Measurements from ENCODE around the gene CHRNE.
"Not testable (repeated sequence)": the region's sequence is repeated elsewhere in the genome, so short reads cannot be mapped to it uniquely, and the experiment has no call there.

Gene CHRNE

GRCh38 chr17:4862720-4863119, 40.2 kb downstream of the CHRNE start:
- H3K4me1 ChIP-seq (ENCODE audit: control insufficient read depth, insufficient read depth, low read length), result peaks cover 10% of the 10 kb centered on the region
- no peak overlapping the region for H3K27ac ChIP-seq (ENCODE audit: low read length)
- no CpG with 5 or more reads among the region's 4 CpGs for WGBS (ENCODE audit: insufficient coverage, insufficient read length)
- H3K27me3 ChIP-seq (ENCODE audit: control insufficient read depth, insufficient read depth, low read length), result no peaks in the 10 kb centered on the region
- H3K36me3 ChIP-seq (ENCODE audit: control insufficient read depth, insufficient read depth, low read length), result no peaks in the 10 kb centered on the region
- H3K9me3 ChIP-seq (ENCODE audit: control insufficient read depth, insufficient read depth, low read length), result no peaks in the 10 kb centered on the region
- DNase-seq (ENCODE audit: low read depth, low spot score), result no peak
- H3K4me3 ChIP-seq (ENCODE audit: low read length), result no peak overlapping the region

GRCh38 chr17:4861052-4861451, 41.8 kb downstream of the CHRNE start:
- H3K9me3 ChIP-seq (ENCODE audit: control insufficient read depth, insufficient read depth, low read length), result no peaks in the 10 kb centered on the region
- no peak overlapping the region for H3K4me3 ChIP-seq (ENCODE audit: low read length)
- H3K27me3 ChIP-seq (ENCODE audit: control insufficient read depth, insufficient read depth, low read length), result no peaks in the 10 kb centered on the region
- no peak overlapping the region for H3K27ac ChIP-seq (ENCODE audit: low read length)
- WGBS (ENCODE audit: insufficient coverage, insufficient read length), result no CpG with 5 or more reads among the region's 16 CpGs
- DNase-seq (ENCODE audit: low read depth, low spot score), result no peak
- H3K4me1 ChIP-seq (ENCODE audit: control insufficient read depth, insufficient read depth, low read length), result peaks cover 12% of the 10 kb centered on the region
- no peaks in the 10 kb centered on the region for H3K36me3 ChIP-seq (ENCODE audit: control insufficient read depth, insufficient read depth, low read length)

GRCh38 chr17:4860651-4861050, 42.2 kb downstream of the CHRNE start:
- no peaks in the 10 kb centered on the region for H3K9me3 ChIP-seq (ENCODE audit: control insufficient read depth, insufficient read depth, low read length)
- peaks cover 12% of the 10 kb centered on the region for H3K4me1 ChIP-seq (ENCODE audit: control insufficient read depth, insufficient read depth, low read length)
- H3K36me3 ChIP-seq (ENCODE audit: control insufficient read depth, insufficient read depth, low read length), result no peaks in the 10 kb centered on the region
- no CpG with 5 or more reads among the region's 9 CpGs for whole genome bisulfite sequencing (ENCODE audit: insufficient coverage, insufficient read length)
- DNase-seq (ENCODE audit: low read depth, low spot score), result no peak
- H3K27me3 ChIP-seq (ENCODE audit: control insufficient read depth, insufficient read depth, low read length), result no peaks in the 10 kb centered on the region
- no peak overlapping the region for H3K4me3 ChIP-seq (ENCODE audit: low read length)
- no peak overlapping the region for H3K27ac ChIP-seq (ENCODE audit: low read length)

- Histone ChIP-seq H3K9me3 (ENCODE audit: control insufficient read depth, insufficient read depth, low read length) (no peaks in the 10 kb centered on the region), H3K36me3 (ENCODE audit: control insufficient read depth, insufficient read depth, low read length) (no peaks in the 10 kb centered on the region), H3K4me1 (ENCODE audit: control insufficient read depth, insufficient read depth, low read length) (peaks cover 12% of the 10 kb centered on the region), H3K4me3 (ENCODE audit: low read length) (no peak overlapping the region), H3K27ac (ENCODE audit: low read length) (no peak overlapping the region), H3K27me3 (ENCODE audit: control insufficient read depth, insufficient read depth, low read length) (no peaks in the 10 kb centered on the region)
- WGBS (ENCODE audit: insufficient coverage, insufficient read length), result no CpG with 5 or more reads among the region's 32 CpGs
- DNase-seq (ENCODE audit: low read depth, low spot score), result no peak
Measured at GRCh38 chr17:4859816-4860625, 42.9 kb downstream of the CHRNE start.

- no CpG with 5 or more reads among the region's 5 CpGs for WGBS (ENCODE audit: insufficient coverage, insufficient read length)
- Histone ChIP-seq H3K9me3 (ENCODE audit: control insufficient read depth, insufficient read depth, low read length) (no peaks in the 10 kb centered on the region), H3K27ac (ENCODE audit: low read length) (no peak overlapping the region), H3K4me3 (ENCODE audit: low read length) (no peak overlapping the region), H3K36me3 (ENCODE audit: control insufficient read depth, insufficient read depth, low read length) (no peaks in the 10 kb centered on the region), H3K27me3 (ENCODE audit: control insufficient read depth, insufficient read depth, low read length) (no peaks in the 10 kb centered on the region), H3K4me1 (ENCODE audit: control insufficient read depth, insufficient read depth, low read length) (peaks cover 12% of the 10 kb centered on the region)
- no peak for DNase-seq (ENCODE audit: low read depth, low spot score)
Measured at GRCh38 chr17:4858882-4859260, 44.0 kb downstream of the CHRNE start.

GRCh38 chr17:4858068-4858881, 44.6 kb downstream of the CHRNE start:
- Histone ChIP-seq H3K27ac (ENCODE audit: low read length) (no peak overlapping the region), H3K4me1 (ENCODE audit: control insufficient read depth, insufficient read depth, low read length) (peaks cover 15% of the 10 kb centered on the region), H3K36me3 (ENCODE audit: control insufficient read depth, insufficient read depth, low read length) (no peaks in the 10 kb centered on the region), H3K4me3 (ENCODE audit: low read length) (no peak overlapping the region), H3K27me3 (ENCODE audit: control insufficient read depth, insufficient read depth, low read length) (no peaks in the 10 kb centered on the region), H3K9me3 (ENCODE audit: control insufficient read depth, insufficient read depth, low read length) (no peaks in the 10 kb centered on the region)
- no CpG with 5 or more reads among the region's 7 CpGs for WGBS (ENCODE audit: insufficient coverage, insufficient read length)
- DNase-seq (ENCODE audit: low read depth, low spot score), result no peak

- H3K36me3 ChIP-seq (ENCODE audit: control insufficient read depth, insufficient read depth, low read length); DNase-seq (ENCODE audit: low read depth, low spot score); H3K27me3 ChIP-seq (ENCODE audit: control insufficient read depth, insufficient read depth, low read length); H3K27ac ChIP-seq (ENCODE audit: low read length); H3K4me3 ChIP-seq (ENCODE audit: low read length); H3K9me3 ChIP-seq (ENCODE audit: control insufficient read depth, insufficient read depth, low read length): not testable (repeated sequence)
- no CpG with 5 or more reads among the region's 7 CpGs for WGBS (ENCODE audit: insufficient coverage, insufficient read length)
- peaks cover 15% of the 10 kb centered on the region for H3K4me1 ChIP-seq (ENCODE audit: control insufficient read depth, insufficient read depth, low read length)
Measured at GRCh38 chr17:4857347-4857746, 45.6 kb downstream of the CHRNE start.

GRCh38 chr17:4856937-4857314, 46.0 kb downstream of the CHRNE start:
- no peak overlapping the region for H3K4me3 ChIP-seq (ENCODE audit: low read length)
- no CpG with 5 or more reads among the region's 7 CpGs for WGBS (ENCODE audit: insufficient coverage, insufficient read length)
- no peak overlapping the region for H3K27ac ChIP-seq (ENCODE audit: low read length)
- no peaks in the 10 kb centered on the region for H3K9me3 ChIP-seq (ENCODE audit: control insufficient read depth, insufficient read depth, low read length)
- peaks cover 15% of the 10 kb centered on the region for H3K4me1 ChIP-seq (ENCODE audit: control insufficient read depth, insufficient read depth, low read length)
- H3K27me3 ChIP-seq (ENCODE audit: control insufficient read depth, insufficient read depth, low read length), result no peaks in the 10 kb centered on the region
- no peaks in the 10 kb centered on the region for H3K36me3 ChIP-seq (ENCODE audit: control insufficient read depth, insufficient read depth, low read length)
- DNase-seq (ENCODE audit: low read depth, low spot score), result no peak

GRCh38 chr17:4856271-4856936, 46.5 kb downstream of the CHRNE start:
- no peaks in the 10 kb centered on the region for H3K36me3 ChIP-seq (ENCODE audit: control insufficient read depth, insufficient read depth, low read length)
- H3K9me3 ChIP-seq (ENCODE audit: control insufficient read depth, insufficient read depth, low read length), result no peaks in the 10 kb centered on the region
- H3K4me3 ChIP-seq (ENCODE audit: low read length), result no peak overlapping the region
- WGBS (ENCODE audit: insufficient coverage, insufficient read length), result 100% methylated on average over 3 of the region's 17 CpGs
- DNase-seq (ENCODE audit: low read depth, low spot score), result no peak
- H3K27ac ChIP-seq (ENCODE audit: low read length), result no peak overlapping the region
- H3K4me1 ChIP-seq (ENCODE audit: control insufficient read depth, insufficient read depth, low read length), result peaks cover 15% of the 10 kb centered on the region
- no peaks in the 10 kb centered on the region for H3K27me3 ChIP-seq (ENCODE audit: control insufficient read depth, insufficient read depth, low read length)

- H3K4me3 ChIP-seq (ENCODE audit: low read length), result no peak overlapping the region
- H3K4me1 ChIP-seq (ENCODE audit: control insufficient read depth, insufficient read depth, low read length), result peaks cover 14% of the 10 kb centered on the region
- H3K9me3 ChIP-seq (ENCODE audit: control insufficient read depth, insufficient read depth, low read length), result no peaks in the 10 kb centered on the region
- H3K36me3 ChIP-seq (ENCODE audit: control insufficient read depth, insufficient read depth, low read length), result no peaks in the 10 kb centered on the region
- no peak for DNase-seq (ENCODE audit: low read depth, low spot score)
- H3K27ac ChIP-seq (ENCODE audit: low read length), result no peak overlapping the region
- no CpG with 5 or more reads among the region's 5 CpGs for WGBS (ENCODE audit: insufficient coverage, insufficient read length)
- H3K27me3 ChIP-seq (ENCODE audit: control insufficient read depth, insufficient read depth, low read length), result no peaks in the 10 kb centered on the region
Measured at GRCh38 chr17:4854111-4854681, 48.7 kb downstream of the CHRNE start.
